ENCODE results near the gene ART5.

DNA sequence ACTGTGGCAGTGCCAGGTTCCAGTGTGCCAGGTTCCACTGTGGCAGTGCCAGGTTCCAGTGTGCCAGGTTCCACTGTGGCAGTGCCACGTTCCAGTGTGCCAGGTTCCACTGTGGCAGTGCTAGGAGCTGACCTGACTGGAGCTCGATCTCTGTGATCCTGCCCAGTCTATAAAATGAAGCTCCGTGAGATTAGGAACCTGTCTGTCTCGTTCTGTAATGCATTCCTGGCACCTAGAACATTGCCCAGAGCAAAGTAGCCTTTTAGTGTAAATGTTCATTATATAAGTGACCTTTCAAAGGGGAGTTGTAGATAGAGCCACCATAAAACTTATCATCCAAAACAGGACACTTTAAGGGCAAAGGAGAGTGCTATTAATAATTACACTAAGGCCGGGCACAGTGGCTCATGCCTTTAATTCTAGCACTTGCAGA is 36.0 kb downstream of the ART5 start:
- TF ChIP-seq, protein P1, sequence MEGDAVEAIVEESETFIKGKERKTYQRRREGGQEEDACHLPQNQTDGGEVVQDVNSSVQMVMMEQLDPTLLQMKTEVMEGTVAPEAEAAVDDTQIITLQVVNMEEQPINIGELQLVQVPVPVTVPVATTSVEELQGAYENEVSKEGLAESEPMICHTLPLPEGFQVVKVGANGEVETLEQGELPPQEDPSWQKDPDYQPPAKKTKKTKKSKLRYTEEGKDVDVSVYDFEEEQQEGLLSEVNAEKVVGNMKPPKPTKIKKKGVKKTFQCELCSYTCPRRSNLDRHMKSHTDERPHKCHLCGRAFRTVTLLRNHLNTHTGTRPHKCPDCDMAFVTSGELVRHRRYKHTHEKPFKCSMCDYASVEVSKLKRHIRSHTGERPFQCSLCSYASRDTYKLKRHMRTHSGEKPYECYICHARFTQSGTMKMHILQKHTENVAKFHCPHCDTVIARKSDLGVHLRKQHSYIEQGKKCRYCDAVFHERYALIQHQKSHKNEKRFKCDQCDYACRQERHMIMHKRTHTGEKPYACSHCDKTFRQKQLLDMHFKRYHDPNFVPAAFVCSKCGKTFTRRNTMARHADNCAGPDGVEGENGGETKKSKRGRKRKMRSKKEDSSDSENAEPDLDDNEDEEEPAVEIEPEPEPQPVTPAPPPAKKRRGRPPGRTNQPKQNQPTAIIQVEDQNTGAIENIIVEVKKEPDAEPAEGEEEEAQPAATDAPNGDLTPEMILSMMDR (IDR thresholded peaks at IDR 0.05): no peak
- TF ChIP-seq POLR2A (IDR thresholded peaks at IDR 0.05): no peak
- TF ChIP-seq POLR2AphosphoS5 (IDR thresholded peaks at IDR 0.05; ENCODE audit: insufficient read depth in 1 of 2, low read depth in 1 of 2): no peak

All from vagina (tissue), 2 donors.